ENCODE results near the gene PTGDS.
"Not testable (repeated sequence)": the region's sequence is repeated elsewhere in the genome, so short reads cannot be mapped to it uniquely, and the experiment has no call there.

Gene PTGDS

GRCh38 chr9:137004285-137004684 lies 27.0 kb downstream of the PTGDS start:
- peak; percentile 28 to 43 (median 32) for TF ChIP-seq CTCF (IDR thresholded peaks at IDR 0.05; ENCODE audit: unreplicated experiment in 3 of 3)
- H3K27me3 Mint-ChIP-seq (ENCODE audit: low read depth); H3K4me1 Mint-ChIP-seq; H3K9me3 Mint-ChIP-seq; H3K36me3 Mint-ChIP-seq (ENCODE audit: low read depth); H3K4me3 Mint-ChIP-seq; H3K27ac Mint-ChIP-seq: not testable (repeated sequence)

- TF ChIP-seq CTCF (IDR thresholded peaks at IDR 0.05; ENCODE audit: unreplicated experiment in 3 of 3), result no peak
- H3K4me3 Mint-ChIP-seq, result no peak overlapping the region
- H3K27ac Mint-ChIP-seq, result peak overlapping the region in 2 of 3 experiments; percentile 31 to 38
- H3K4me1 Mint-ChIP-seq, result no peaks in the 10 kb centered on the region
- H3K27me3 Mint-ChIP-seq (ENCODE audit: low read depth), result no peaks in the 10 kb centered on the region
- no peaks in the 10 kb centered on the region for H3K9me3 Mint-ChIP-seq
- H3K36me3 Mint-ChIP-seq (ENCODE audit: low read depth), result no peaks in the 10 kb centered on the region
Measured at GRCh38 chr9:137006116-137007003, 29.1 kb downstream of the PTGDS start.

DNA sequence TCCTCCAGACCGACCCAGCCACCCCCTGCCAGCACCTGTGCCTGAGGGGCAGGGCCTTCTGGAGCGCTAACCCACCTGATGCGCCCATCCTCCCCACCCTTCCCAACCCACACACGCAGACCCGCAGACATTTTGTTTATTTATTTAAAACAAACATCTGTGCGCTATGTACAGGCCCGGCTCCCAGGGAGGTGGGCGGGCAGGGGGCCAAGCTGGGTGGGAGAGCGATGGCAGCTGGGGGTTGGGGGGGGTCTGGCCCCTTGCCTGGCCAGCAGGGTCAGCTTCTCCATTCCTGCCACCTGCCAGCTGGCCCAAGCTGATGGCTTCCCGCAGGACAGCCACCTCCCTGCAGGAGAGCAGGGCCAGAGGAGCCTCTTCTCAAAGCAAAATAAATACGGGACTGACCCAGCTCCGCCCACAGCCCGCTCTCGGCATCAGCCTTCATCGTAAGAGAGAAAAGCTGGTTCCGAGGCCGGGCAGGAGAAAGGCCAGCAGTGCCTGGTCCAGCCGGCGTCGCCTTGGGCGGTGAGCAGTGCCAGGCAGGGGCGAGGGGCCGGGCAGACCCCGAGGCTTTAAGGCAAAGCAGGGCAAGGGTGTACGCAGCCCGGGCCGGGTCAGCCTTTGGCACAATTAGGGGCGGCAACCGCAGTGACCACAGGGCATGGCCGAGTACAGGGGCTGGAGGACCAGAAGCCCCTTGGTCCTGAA lies 30.0 kb downstream of the PTGDS start:
- TF ChIP-seq CTCF (IDR thresholded peaks at IDR 0.05; ENCODE audit: unreplicated experiment in 3 of 3), result no peak
- no peaks in the 10 kb centered on the region for H3K4me1 Mint-ChIP-seq
- H3K27ac Mint-ChIP-seq, result no peak overlapping the region
- H3K27me3 Mint-ChIP-seq (ENCODE audit: low read depth), result no peaks in the 10 kb centered on the region
- H3K36me3 Mint-ChIP-seq (ENCODE audit: low read depth), result no peaks in the 10 kb centered on the region
- H3K4me3 Mint-ChIP-seq, result no peak overlapping the region
- no peaks in the 10 kb centered on the region for H3K9me3 Mint-ChIP-seq

GRCh38 chr9:137007816-137008270 lies 30.5 kb downstream of the PTGDS start:
- Mint-ChIP-seq H3K4me3 (no peak overlapping the region), H3K27ac (no peak overlapping the region), H3K4me1 (no peaks in the 10 kb centered on the region), H3K9me3 (no peaks in the 10 kb centered on the region), H3K36me3 (ENCODE audit: low read depth) (no peaks in the 10 kb centered on the region), H3K27me3 (ENCODE audit: low read depth) (no peaks in the 10 kb centered on the region)
- TF ChIP-seq CTCF (IDR thresholded peaks at IDR 0.05; ENCODE audit: unreplicated experiment in 3 of 3), result no peak

GRCh38 chr9:137008312-137008711 lies 31.0 kb downstream of the PTGDS start:
- no peak overlapping the region for H3K27ac Mint-ChIP-seq
- no peaks in the 10 kb centered on the region for H3K27me3 Mint-ChIP-seq (ENCODE audit: low read depth)
- TF ChIP-seq CTCF (IDR thresholded peaks at IDR 0.05; ENCODE audit: unreplicated experiment in 3 of 3), result no peak
- H3K36me3 Mint-ChIP-seq (ENCODE audit: low read depth), result no peaks in the 10 kb centered on the region
- H3K4me3 Mint-ChIP-seq, result no peak overlapping the region
- H3K4me1 Mint-ChIP-seq, result no peaks in the 10 kb centered on the region
- H3K9me3 Mint-ChIP-seq, result no peaks in the 10 kb centered on the region
